Stomach (tissue), 4 donors: ENCODE results near the gene ADGRL3.

Source experiments
- POLR2AphosphoS5 ChIP-seq, 3 donors: sonication (generic); formaldehyde crosslinking; IDR thresholded peaks; one replicate each; pipeline ENCODE4 v1.6.1; 2016; ENCODE audit warnings: antibody characterized with exemption in 3 of 3
- TF ChIP-seq, protein P1 (sequence below), 7 experiments: fragments of 450-650 bp in 4 of 7; fragments of 200-600 bp in 3 of 7; sonication (generic) in 3 of 7; IDR thresholded peaks; one replicate each; pipeline ENCODE4 v1.5.1; 2016 to 2019; ENCODE audit warnings: antibody characterized with exemption in 7 of 7, control low read depth in 2 of 7, mild to moderate bottlenecking in 1 of 7

GRCh38 chr4:61853041-61853440 is 652.9 kb downstream of the ADGRL3 start:
- TF ChIP-seq, protein P1, sequence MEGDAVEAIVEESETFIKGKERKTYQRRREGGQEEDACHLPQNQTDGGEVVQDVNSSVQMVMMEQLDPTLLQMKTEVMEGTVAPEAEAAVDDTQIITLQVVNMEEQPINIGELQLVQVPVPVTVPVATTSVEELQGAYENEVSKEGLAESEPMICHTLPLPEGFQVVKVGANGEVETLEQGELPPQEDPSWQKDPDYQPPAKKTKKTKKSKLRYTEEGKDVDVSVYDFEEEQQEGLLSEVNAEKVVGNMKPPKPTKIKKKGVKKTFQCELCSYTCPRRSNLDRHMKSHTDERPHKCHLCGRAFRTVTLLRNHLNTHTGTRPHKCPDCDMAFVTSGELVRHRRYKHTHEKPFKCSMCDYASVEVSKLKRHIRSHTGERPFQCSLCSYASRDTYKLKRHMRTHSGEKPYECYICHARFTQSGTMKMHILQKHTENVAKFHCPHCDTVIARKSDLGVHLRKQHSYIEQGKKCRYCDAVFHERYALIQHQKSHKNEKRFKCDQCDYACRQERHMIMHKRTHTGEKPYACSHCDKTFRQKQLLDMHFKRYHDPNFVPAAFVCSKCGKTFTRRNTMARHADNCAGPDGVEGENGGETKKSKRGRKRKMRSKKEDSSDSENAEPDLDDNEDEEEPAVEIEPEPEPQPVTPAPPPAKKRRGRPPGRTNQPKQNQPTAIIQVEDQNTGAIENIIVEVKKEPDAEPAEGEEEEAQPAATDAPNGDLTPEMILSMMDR (IDR thresholded peaks at IDR 0.05), result no peak
- no peak for TF ChIP-seq POLR2AphosphoS5 (IDR thresholded peaks at IDR 0.05)
